Stimulated activated CD8-positive, alpha-beta memory T cell treated with anti-CD3 and anti-CD28 coated beads, Interleukin-2, amount 100 ng/mL, for 48 hours (primary cell): ENCODE measurements around the gene ARHGAP26.

ENCODE experiments used
- DNase-seq, 2 donors: peaks; one replicate each; pipeline ENCODE4 v3.0.0-alpha.2; 2020; ENCODE audit warnings: low read depth in 2 of 2

The ARHGAP26 gene

DNA sequence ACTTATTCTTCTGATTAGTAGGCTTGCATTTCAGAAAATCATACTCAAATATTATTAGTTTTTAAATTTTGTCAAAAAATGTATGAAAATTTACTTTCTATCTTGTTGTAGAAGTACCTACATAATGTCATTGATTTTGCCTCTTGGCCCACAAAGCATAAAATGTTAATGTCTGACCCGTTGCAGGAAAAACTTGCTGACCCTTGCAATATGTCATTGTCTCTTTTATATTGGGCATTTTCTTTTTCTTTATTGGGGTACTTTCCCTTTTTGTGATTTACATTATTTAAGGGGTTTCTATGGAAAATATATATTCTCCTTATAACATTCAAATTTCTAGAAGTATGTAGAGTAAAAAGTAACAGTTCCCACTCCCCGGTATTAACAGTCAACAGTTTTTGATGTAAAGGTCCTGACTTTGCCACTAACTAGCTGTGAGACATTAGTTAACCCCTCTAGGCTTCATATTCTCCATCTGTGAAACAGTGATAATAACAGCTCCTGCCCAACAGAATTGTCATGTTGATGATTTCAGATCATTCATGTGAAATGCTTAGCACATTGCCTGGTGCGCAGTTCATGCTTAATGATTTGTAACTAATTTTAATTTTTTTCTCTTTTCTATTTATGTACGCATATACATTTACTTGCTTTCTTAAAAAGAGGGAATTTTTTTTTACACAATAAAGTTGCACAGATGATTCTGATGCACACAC is 243.2 kb downstream of the ARHGAP26 start:
- DNase-seq, result no peak

DNA sequence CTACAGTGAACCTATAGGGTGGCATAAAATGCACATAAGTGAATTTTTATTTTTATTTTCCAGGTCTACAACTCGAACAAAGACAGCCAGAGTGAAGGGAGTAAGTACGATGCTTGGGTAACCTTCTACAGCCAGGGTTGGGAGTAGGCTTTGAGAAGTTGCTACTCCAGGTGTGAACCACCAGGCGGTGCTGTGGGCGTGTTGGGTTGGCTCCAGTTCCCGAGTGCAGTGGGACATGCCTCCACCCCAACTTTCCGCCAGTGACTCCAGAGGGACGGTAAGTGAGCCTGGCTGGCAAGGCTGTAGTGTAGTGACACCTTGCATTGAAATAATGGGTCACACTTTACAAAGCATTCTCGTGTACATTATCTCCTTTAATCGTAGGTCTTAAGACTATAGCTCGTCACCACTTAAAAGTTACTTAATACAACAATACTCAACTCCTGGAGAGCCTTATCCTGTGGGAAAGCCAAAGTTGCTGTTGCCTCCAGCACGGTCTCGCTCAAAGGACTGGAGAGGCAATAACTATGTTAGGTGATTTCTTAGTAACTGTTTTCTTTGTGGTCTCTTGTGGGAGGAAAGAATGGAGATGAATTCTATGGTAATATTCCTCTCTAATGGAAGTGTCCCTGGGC is 244.0 kb downstream of the ARHGAP26 start:
- DNase-seq, result no peak

DNA sequence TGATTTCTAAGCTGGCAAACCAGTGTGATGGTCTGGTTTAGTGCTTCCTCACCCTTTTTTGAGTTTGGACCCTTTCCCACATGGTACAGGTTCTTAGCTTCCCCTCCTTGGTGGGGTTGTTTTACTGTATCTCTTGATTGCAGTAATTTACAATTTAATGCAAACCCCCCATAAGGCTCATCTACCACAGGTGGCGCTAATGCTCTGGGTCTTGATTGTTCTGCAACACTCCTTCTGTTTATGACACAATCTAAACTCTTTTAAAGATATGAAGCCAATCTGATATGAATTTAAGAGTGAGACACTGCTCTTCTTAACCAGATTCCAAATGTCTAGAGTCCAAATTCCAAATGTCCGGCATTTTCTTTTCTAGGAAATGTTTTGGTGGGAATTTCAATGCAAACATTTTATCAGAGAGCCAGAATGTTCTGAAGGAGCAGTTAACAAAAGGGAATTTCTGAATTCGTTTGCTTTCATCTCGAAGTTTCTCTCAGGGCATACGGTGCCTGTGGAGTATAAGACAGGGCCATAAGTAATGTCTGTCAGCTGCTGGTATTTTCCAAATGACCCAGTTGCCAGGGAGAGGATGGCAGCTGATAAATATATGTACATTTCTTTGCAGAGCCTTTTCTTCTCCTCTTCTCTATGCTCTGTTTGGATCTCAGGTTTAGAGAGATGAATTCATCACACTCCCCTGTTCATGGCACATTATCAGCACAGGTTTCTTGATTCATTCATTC is 246.8 kb downstream of the ARHGAP26 start:
- peak; percentile 24 to 35 for DNase-seq

DNA sequence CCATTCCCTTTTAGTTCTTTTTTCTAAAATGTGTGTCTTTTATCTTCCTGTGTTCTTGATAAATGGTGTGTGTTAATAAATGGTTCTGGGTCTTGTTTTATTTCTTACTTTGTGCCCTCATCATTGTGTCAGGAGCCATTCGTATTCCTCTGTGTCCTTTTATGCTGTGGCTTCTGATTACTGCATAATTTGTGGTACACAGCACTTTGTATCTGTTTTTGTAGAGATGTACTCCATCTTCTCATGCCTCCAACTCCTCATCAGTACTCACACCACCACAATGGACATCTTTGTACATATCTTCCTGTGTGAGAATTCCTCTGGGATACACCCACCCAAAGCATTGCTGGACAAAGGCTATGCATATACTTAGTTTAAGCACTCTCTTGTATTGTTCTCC is 247.4 kb downstream of the ARHGAP26 start:
- DNase-seq, result no peak

DNA sequence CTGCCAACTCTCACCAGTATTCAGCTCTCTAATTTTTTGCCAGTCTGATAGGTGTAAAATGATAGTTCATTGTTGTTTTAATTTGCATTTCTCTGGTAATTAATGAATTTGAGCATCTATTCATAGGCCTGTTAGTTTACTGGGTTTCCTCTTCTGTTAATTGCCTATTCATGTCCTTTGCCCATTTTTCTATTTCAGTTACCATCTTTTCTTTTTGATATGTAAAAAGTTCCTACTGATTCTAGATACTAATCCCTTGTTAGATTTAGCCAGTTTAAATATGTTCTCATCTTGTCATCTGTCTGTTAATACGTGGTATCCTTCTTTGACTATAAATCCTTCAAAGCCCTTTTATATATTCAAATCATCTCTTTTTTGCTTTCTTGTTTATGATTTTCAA is 247.8 kb downstream of the ARHGAP26 start:
- no peak for DNase-seq

DNA sequence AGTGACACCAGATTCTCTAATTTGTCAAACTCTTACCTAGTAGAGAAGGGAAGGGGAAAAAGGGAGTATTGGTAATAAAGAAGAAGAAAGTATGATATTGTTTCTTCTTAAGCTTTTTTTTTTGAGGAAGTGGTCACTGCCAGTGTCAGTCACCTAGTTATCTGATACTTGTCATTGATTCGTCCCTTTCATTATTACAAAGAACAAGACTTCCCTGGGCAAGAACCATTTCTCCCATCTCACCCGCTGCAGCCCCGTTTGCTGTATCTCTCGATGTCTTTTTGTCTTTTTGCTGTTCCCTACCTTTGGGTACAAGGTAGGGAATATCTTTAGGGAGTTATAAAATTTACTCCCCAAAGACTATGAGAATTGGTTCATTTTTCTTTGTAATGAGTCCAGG is 249.0 kb downstream of the ARHGAP26 start:
- no peak for DNase-seq

DNA sequence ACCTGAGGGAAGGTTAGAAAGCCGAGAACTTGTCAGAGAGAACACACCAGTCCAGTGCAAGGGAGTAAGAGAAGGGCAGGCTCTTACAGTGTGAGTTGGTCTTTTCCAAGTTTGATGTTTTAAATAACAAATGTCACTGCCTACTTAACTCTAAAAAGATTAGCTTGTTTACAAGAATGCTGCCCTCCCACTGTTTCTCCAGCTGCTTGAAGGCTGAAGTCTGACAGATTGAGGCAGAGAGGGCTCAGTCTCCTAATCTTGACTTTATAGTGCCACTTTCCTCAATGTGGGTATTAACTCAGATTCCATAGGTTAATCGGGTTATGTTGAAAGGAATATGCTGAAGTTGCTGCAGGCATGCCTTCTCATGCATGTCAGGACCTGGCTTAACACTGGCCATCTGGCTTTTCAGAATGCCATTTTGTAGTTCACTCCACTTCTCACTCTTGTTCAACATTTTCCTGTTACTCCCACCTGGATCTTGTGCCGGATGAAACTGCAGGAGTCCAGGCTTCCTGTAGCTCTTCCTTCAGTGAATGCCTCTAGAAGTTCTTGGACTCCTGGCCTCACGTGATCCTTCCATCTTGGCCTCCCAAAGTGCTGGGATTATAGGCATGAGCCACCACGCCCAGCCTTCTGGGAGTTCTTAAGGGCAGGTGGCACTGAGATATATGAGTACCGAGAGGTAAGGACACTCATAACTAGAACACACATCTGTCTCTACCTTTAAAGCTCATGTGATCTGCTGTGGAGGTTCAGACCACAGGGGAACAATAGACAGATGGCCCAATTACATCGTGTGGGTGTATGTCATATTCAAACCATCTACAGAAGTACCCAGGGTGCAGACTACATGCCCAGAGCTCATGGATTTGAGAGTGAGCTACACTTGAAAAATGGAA is 249.7 kb downstream of the ARHGAP26 start:
- no peak for DNase-seq

DNA sequence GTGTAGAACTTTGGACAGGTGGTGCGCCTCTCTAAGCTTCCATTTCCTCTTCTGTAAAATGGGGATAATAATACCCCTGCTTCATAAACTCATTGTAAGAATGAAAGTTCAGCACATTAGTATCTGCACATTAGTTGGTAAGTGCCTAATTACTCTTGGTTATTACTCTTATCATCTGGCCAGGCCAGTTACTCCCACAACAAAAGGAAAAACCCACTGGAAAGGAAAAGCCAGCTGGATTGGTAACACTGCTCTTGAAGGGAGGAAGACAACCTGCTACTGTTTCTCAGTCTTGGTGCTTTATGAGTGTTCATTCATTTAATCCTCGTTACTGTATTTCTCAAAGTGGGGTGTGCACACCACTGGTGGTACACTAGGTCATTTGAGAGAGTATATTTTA is 251.4 kb downstream of the ARHGAP26 start:
- DNase-seq, result no peak

DNA sequence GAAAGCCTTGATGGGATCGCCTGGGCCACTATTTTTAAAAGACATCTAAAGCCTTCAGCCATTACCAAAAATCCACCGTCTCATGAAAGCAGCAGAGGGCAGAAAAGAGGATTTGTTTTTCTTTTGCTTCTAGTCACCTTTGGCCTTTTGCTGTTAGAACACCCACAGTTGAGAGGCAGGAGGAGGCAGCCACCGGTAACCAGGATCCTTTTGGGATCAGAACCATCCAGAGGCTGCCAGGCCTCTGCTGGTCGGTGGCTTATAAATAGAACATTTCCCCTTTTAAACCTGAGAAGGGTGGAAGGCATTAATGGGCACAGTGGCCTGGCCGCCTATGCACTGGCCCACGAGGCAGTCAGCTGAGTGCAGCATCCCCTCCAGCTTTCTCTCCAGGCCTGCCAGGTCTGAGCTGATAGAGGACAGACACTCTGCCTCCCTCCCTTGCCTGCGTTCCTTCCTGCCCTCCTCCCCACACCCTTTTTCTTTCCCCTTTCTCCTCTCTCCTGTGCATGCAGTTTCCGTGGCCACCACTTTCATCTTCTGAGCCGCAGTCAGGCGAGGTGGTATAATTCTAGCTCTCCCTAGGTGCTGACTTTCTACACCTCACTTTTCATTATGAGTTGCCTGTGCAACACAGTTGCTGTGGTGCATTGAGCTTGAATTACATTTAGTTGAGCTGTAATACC is 253.4 kb downstream of the ARHGAP26 start:
- DNase-seq, result peak; percentile 23 to 41

DNA sequence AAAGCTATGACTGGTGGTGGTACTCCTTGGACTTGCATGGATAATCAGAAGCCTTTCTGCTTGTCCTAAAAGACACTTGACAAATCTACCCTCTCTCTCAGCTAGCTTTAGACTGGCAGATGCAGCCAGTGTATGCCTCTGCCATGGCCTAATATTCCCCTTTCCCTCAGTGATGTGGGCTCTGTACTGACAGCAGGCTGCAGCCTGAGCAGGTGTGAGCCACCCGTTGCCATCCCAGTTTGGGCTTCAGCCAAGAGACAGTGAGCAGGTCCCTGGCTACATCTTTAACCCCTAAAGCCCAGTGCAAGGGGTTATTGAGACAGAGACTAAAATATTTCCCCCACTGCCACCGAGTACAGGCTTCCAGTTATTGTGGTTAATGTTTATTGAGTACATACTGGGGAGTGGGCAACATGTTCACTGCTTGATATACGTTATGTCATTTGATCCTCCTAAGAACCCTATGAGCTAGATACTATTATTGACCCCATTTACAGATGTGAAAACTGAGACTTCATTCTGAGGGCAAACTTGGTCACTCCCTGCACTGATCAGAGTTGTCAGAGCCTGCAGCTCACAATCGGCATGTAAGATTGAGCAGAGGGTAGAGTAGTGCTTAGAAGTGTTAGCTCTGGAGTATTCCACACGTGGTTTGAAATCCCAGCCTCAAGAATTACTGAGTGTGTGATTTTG is 254.2 kb downstream of the ARHGAP26 start:
- DNase-seq, result no peak

DNA sequence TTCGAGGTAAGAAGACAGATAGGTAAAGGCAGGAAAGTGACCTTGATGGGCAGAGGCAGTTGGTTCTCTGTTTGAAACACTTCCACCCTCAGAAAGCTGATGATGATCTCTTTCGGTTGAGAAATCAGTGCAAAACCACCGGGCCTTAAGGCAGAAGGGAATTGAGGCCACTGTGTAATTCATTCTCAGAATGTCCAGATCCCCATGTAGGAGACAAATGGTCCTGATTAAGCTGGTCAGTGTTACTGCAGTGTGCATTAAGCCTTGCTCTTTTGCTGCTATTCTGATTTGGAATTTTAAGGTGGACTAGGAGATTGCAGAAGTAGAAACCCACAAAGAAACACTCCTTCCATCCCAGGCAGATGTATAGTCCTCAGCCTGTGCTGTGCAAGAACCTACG is 255.2 kb downstream of the ARHGAP26 start:
- no peak for DNase-seq

DNA sequence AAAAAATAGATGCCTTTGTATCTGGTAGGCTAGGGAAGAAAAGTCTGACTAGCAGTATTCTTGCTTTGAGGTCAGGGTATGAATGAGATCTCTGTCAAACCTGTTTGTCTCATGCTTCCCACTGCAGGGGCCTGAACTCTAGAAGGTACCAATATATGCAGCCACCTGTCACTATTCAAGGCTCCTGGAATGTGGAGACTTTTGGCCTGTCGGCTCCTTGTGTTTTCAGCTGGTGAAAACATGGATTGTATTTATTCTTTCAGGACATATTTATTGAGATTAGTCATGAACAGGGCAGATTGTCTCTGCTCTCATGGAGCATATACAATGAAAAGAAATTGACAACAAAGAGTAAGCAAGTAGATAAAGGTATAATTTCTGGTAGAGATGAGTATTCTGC is 255.8 kb downstream of the ARHGAP26 start:
- no peak for DNase-seq

DNA sequence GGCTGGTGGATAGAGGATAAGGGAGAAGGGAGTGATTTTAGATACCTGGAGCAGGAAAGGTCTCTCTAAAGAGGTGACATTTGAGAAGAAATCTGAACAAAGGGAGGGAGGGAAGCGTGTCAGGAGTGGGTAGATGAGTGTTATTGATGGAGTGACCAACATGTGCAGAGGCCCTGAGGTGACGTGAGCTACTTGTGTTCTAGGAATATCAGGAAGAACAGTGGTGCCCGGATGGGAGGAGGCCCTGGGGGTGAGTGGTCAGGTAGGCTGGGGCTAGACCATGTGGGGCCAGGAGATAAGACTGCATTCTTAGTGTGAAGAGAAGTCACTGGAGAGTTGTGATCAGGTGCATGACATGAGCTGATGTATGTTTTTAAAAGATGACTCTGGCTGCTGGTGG is 256.2 kb downstream of the ARHGAP26 start:
- no peak for DNase-seq

DNA sequence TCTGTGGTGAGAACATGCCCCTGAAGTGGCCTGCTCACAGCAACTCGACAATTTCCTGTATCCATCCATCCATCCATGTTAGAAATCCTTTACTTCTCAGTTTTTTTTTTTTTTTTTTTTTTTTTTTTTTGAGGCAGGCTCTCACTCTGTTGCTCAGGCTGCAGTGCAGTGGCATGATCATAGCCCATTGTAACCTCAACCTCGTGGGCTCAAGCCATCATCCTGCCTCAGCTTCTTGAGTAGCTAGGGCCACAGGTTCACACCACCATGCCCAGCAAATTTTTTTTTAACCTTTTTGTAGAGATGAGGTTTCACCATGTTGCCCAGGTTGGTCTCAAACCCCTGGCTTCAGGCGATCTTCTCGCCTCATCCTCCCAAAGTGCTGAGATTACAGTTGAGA is 259.1 kb downstream of the ARHGAP26 start:
- no peak for DNase-seq

DNA sequence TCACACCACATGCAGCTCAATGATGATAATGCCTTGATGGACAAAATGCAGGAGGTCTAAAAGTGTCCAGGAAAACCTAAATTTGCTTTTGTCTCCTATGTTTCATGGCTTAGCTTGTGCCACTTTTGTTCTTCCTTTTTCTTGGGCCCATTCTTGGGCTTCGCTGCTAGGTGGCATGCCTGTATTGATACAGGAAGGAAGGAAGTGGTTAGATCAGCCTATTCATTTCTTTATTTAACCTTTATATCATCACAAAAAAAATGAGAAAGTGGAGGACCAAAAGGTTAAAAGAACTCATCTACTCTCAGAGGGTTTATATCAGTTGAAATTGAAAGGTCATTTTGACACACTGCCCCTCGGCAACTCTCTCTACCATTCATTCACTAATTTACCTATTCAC is 260.2 kb downstream of the ARHGAP26 start:
- DNase-seq, result no peak

DNA sequence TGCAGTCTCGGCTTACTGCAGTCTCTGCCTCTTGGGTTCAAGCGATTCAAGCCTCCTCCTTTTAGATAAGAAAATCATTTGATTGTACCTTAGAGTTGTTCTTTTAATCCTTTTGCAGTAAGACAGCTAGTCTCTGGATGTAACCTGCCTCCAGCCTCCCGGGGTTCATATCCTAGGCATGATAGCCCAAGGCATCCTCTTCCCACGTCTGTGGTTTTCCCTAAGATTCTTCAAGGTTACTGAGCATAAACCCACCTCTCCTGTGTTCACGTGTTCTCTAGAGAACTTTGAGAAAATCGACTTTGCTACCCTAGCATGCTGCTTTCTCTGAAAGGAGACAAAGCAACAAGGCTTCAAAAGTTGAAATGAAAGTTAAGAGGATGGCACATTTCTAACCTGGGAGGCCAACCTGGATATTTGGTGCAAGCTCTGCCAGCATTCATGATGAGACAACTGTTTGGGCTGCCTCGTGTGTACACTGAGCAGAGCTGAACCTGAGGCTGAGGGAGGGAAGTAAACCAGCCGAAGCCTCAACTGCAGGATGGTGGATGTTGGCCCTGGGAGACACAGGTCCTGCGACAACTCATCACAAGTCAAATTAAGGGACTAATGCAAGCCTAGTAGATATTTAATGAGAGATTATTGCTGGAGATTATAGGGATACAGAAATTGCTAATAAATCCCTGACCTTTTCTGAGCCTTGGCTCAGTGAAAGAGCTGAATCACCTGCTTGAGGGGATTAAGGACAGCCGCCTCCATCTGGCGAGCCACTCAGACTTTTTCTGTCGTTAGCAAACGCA is 261.8 kb downstream of the ARHGAP26 start:
- DNase-seq, result no peak

DNA sequence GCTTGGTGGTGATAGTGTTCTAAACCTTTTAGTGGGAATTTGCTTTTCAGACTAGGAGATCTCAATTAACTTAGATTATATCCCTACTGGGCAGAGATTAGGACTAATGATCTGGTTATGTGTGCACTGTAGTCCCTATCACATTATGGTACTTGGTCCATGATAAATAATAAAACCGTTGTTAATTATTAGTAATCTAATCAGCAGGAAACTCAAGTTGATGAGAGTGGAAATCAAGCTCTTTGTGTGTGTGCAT is 262.3 kb downstream of the ARHGAP26 start:
- DNase-seq, result no peak

DNA sequence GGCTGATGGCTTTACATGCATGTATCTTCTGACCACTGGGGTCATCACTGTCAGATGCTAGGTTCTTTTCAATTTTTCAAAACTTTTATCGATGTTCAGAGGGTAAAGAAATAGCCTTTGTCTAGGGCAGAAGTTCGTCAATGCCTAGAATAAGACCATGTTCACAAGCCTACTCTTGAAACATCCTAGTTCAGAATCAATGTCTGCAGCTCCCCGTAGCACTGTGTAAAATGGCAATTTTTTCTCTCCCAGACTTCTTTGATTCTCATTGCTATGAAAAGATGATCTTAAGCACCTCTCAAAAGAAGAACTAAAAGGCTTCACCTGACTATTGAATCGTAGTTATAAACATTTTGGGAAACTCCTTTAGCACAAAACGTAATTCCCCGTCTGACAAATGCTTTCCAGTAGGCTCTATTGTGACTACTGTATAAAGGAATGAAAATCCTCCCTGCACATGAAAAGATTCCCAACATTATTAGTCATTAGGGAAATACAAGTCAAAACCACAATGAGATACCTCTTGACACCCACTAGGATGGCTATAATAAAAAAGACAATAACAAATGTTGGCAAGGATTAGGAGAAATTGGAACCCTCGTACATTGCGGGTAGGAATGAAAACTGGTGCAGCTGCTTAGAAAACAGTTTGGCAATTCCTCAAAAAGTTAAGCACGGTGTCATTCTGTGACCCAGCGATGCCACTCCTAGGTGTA is 263.5 kb downstream of the ARHGAP26 start:
- no peak for DNase-seq

DNA sequence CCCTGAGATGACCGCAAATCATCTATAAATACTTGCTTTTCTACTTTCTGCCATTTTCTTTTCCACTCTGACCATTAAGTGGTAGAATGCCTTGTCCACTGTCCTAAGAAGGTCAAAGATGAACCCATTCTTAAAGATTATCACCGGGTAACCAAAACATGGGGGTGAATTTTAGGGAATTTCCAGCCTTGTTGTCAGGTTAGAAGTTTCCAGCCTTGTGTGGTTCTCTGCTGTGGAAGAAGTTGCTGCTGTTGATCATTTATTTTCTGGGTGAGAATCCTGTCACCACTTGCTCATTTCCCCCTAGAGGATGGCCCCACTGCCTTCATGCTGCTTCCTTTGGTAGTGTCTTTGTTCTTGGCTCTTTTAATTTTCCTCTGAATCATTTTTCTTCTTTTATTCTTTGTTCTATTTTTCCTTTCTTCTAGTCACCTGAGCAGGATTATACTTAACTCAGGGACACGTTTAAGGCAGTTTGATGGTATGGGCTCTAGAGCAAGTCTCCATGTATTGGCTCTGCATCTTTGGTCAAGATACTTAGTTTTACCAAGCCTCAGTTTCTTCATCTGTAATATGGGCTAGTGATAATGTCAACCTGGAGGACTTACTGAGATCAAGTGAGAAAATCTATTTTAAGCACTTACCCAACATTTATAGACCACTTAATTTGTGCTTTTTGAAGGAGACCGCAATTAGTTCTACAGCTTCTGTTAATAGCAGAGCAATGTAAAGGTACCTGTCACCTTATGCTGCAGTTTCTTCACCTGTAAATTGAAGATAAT is 266.2 kb downstream of the ARHGAP26 start:
- DNase-seq, result no peak
